PC-3 (cell line): ENCODE measurements around the gene INPP5D.

Experiments used
- EZH2 ChIP-seq: fragments of 300-600 bp; sonication (generic); IDR thresholded peaks from one replicate; pipeline ENCODE4 v1.6.1; 2017; ENCODE audit warnings: antibody characterized with exemption, mild to moderate bottlenecking, low read length; ENCODE audit not compliant: unreplicated experiment
- EZH2phosphoT487 ChIP-seq: fragments of 300-600 bp; sonication (generic); IDR thresholded peaks from 2 replicates; pipeline ENCODE4 v1.6.1; 2018; ENCODE audit warnings: mild to moderate bottlenecking, antibody characterized with exemption, low read length, borderline replicate concordance
- TF ChIP-seq, protein P1 (sequence below): fragments of 300-600 bp; sonication (generic); conservative IDR thresholded peaks from 2 replicates; pipeline ENCODE4 v1.5.1; 2017; ENCODE audit warnings: antibody characterized with exemption, low read depth, mild to moderate bottlenecking, low read length

DNA sequence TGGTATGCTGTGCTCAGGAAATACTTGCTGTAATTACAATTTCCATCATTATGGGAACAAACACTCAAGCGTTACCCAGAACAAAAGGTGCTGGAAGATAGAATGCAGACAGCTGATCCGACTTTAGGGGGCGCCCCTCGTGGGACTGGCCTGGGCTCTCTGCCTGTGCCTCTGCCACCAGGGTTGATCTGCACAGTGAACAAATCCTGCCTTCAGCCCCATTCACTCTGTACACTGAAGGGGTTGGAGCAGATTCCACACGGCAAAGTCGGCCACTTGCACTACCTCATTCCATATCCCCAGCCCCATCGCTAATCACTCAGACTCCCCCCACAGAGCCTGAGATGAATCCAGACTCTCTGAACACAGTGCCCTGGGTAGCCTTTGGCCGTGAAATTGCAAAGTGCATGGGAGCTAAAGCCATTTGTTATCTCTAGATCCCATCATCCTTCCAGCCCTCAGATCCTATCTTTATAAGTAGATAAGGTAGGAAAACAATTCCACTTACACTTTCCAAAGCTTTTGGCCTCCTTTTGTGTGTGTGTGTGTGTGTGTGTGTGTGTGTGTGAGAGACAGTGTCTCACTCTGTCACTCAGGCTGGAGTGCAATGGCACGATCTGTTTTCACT is 69.3 kb downstream of the INPP5D start:
- TF ChIP-seq, protein P1, sequence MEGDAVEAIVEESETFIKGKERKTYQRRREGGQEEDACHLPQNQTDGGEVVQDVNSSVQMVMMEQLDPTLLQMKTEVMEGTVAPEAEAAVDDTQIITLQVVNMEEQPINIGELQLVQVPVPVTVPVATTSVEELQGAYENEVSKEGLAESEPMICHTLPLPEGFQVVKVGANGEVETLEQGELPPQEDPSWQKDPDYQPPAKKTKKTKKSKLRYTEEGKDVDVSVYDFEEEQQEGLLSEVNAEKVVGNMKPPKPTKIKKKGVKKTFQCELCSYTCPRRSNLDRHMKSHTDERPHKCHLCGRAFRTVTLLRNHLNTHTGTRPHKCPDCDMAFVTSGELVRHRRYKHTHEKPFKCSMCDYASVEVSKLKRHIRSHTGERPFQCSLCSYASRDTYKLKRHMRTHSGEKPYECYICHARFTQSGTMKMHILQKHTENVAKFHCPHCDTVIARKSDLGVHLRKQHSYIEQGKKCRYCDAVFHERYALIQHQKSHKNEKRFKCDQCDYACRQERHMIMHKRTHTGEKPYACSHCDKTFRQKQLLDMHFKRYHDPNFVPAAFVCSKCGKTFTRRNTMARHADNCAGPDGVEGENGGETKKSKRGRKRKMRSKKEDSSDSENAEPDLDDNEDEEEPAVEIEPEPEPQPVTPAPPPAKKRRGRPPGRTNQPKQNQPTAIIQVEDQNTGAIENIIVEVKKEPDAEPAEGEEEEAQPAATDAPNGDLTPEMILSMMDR, result peak; percentile 44; the same call in 1 of the 2 replicates
- no peak for TF ChIP-seq EZH2
- TF ChIP-seq EZH2phosphoT487, result no peak
